Pancreas (tissue), 10 donors: ENCODE measurements around the gene ASB8. TPM values are rescaled to one million over a fixed set of nuclear protein-coding genes. Genes with fewer than 3 reads are reported as not detected.
A peak's percentile ranks its signal among the peaks of the same experiment; 100 is the strongest.

Experiments
- ATAC-seq, 4 donors: fragments of 200-7000 bp; cut with Tn5 transposase; one replicate each; pipeline versions ENCODE4 v1.8.0 to v1.9.1; 2020; ENCODE audit warnings: mild to moderate bottlenecking in 4 of 4, moderate library complexity in 4 of 4
- DNase-seq, 6 donors: peaks; one replicate each; pipeline ENCODE4 v3.0.0-alpha.2; 2020
- FAIRE-seq: peaks from 2 replicates; lab custom pipeline; 2012; peaks lifted over from hg19 to GRCh38; lab: Jason Lieb, UNC
- H3K27ac ChIP-seq, 4 donors: fragments of 200-600 bp; sonication (generic); 1 replicate in 3 of 4; 2 replicates in 1 of 4; pipeline versions ENCODE4 v1.5.0 to v1.8.0; 2020
- H3K27me3 ChIP-seq, 4 donors: fragments of 200-600 bp; one replicate each; pipeline ENCODE4 v1.8.0; 2021
- H3K36me3 ChIP-seq, 3 donors: fragments of 200-600 bp; sonication (generic) in 1 of 3; one replicate each; pipeline versions ENCODE4 v1.5.0 to v1.8.0; 2020 to 2021
- H3K4me1 ChIP-seq, 3 donors: fragments of 200-600 bp; one replicate each; pipeline ENCODE4 v1.8.0; 2021
- H3K4me3 ChIP-seq, 4 donors: fragments of 200-600 bp; sonication (generic) in 2 of 4; one replicate each; pipeline versions ENCODE4 v1.5.0 to v1.8.0; 2020 to 2021
- H3K9me3 ChIP-seq, 4 donors: fragments of 200-600 bp; one replicate each; pipeline ENCODE4 v1.8.0; 2021
- WGBS, 2 donors: extraction: QIAGEN DNeasy Blood & Tissue Kit; methylation state at CpG; one replicate each; pipeline ENCODE4 v1.1.7; 2013; 5-methylcytosine and 5-hydroxymethylcytosine counted together
- intact Hi-C, 3 donors: fragments of 100-400 bp; cut with DNase I; formaldehyde crosslinking; loops; one replicate each; pipeline versions ENCODE4 v1.11.1 to v1.14.2; 2022
- polyA plus RNA-seq, 2 donors: library from polyadenylated mRNA; stranded (reverse); fragments of 200-250 nt; gene quantifications; one replicate each; pipeline ENCODE4 v1.2.3, GENCODE V29; 2013
- total RNA-seq, 6 donors: library from RNA; stranded (reverse); fragmentation: NEBNext Ultra II Directional in 4 of 6; extraction: Animal tissue kit (Norgen Biotek cat#: 25700) in 4 of 6; gene quantifications; one replicate each; pipeline versions ENCODE4 v1.2.1 to v1.2.4, GENCODE V29; 2021 to 2023
- TF ChIP-seq, protein P1 (sequence below), 4 donors: fragments of 200-600 bp; sonication (generic) in 3 of 4; IDR thresholded peaks; one replicate each; pipeline versions ENCODE4 v1.5.0 to v1.8.0; 2021; ENCODE audit warnings: antibody characterized with exemption in 4 of 4
- donor health status: healthy with polysubstance abuse.
- donor health status: DM: no; HTN: no; CAD: no; lungs with moderate emphysema.
- donor health status: DM: no; HTN: no; CAD: no.
- donor health status: control.
- donor health status: control.
- donor health status: Bipolar disorder and iron deficiency.
- donor health status: DM: yes; HTN: yes; CAD: no.
- donor health status: DM: no; HTN: no; CAD: no.
- donor health status: DM: no; HTN: no; CAD: no.
- donor health status: DM: yes; HTN: yes; CAD: no.

Gene ASB8
- total and polyA plus RNA-seq, 8 donors: 8.1 to 27.6 (median 19.4) TPM

- WGBS, 2 donors: 93 to 95% methylated on average over 3 of the region's 3 CpGs
- TF ChIP-seq, protein P1, sequence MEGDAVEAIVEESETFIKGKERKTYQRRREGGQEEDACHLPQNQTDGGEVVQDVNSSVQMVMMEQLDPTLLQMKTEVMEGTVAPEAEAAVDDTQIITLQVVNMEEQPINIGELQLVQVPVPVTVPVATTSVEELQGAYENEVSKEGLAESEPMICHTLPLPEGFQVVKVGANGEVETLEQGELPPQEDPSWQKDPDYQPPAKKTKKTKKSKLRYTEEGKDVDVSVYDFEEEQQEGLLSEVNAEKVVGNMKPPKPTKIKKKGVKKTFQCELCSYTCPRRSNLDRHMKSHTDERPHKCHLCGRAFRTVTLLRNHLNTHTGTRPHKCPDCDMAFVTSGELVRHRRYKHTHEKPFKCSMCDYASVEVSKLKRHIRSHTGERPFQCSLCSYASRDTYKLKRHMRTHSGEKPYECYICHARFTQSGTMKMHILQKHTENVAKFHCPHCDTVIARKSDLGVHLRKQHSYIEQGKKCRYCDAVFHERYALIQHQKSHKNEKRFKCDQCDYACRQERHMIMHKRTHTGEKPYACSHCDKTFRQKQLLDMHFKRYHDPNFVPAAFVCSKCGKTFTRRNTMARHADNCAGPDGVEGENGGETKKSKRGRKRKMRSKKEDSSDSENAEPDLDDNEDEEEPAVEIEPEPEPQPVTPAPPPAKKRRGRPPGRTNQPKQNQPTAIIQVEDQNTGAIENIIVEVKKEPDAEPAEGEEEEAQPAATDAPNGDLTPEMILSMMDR (IDR thresholded peaks at IDR 0.05): no peak
Measured at GRCh38 chr12:48201091-48201490, 43.8 kb upstream of the ASB8 start.

GRCh38 chr12:48199774-48200221 lies 42.5 kb upstream of the ASB8 start:
- no peaks in the 10 kb centered on the region for H3K9me3 ChIP-seq
- DNase-seq (no peak), ATAC-seq (no peak), FAIRE-seq (no peak)
- intact Hi-C loops: no loop called here
- H3K27me3 ChIP-seq: no peaks in the 10 kb centered on the region
- TF ChIP-seq, protein P1 (IDR thresholded peaks at IDR 0.05): no peak
- H3K4me3 ChIP-seq: peak overlapping the region in 1 of 4 donors; percentile 58
- WGBS, 2 donors: 79 to 82% methylated on average over 3 of the region's 3 CpGs
- peaks cover 0 to 9% (median 0%) of the 10 kb centered on the region in 3 donors for H3K4me1 ChIP-seq
- no peaks in the 10 kb centered on the region for H3K36me3 ChIP-seq
- H3K27ac ChIP-seq: peak overlapping the region in 1 of 4 donors; percentile 96

More at GRCh38 chr12:48201091-48201490, 43.8 kb upstream of the ASB8 start:
- Histone ChIP-seq H3K9me3 (peaks cover 0 to 10% (median 0%) of the 10 kb centered on the region in 4 donors), H3K36me3 (no peaks in the 10 kb centered on the region), H3K27me3 (no peaks in the 10 kb centered on the region), H3K4me1 (peaks cover 0 to 9% (median 0%) of the 10 kb centered on the region in 3 donors), H3K4me3 (no peak overlapping the region), H3K27ac (no peak overlapping the region)
- FAIRE-seq (no peak), DNase-seq (no peak), ATAC-seq (no peak)
- intact Hi-C loops: no loop called here

DNA sequence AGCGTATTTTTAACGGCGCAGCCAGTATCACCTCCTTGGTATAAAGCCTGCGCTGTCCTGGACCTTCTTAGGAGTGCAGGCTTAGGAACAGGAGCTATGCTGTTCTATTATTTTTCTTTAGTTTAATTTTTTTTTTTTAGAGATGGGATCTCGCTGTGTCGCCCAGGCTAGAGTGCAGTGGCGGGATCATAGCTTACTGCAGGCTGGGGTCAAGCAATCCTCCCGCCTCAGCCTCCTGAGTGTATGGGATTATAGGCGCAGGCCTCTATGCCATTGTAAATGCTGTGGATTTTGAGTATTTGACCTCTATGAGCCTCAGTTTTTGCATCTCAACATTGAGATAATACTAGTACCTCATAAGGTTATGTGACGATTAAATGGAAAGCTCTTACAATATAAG lies 41.7 kb upstream of the ASB8 start:
- 65 to 66% methylated on average over 10 of the region's 10 CpGs for WGBS, 2 donors
- TF ChIP-seq, protein P1 (IDR thresholded peaks at IDR 0.05): no peak
- peak overlapping the region; percentile 75 to 96 (median 94) for H3K27ac ChIP-seq
- ATAC-seq (no peak), DNase-seq (no peak), FAIRE-seq (no peak)
- no peaks in the 10 kb centered on the region for H3K36me3 ChIP-seq
- peaks cover 0 to 9% (median 0%) of the 10 kb centered on the region in 3 donors for H3K4me1 ChIP-seq
- H3K27me3 ChIP-seq: no peaks in the 10 kb centered on the region
- peak overlapping the region; percentile 24 to 74 (median 46) for H3K4me3 ChIP-seq
- intact Hi-C loops: no loop called here
- H3K9me3 ChIP-seq: no peaks in the 10 kb centered on the region

- peaks cover 0 to 9% (median 0%) of the 10 kb centered on the region in 3 donors for H3K4me1 ChIP-seq
- WGBS, 2 donors: 9 to 10% methylated on average over 26 of the region's 26 CpGs
- DNase-seq: peak; percentile 17 to 69 (median 41)
Measured at GRCh38 chr12:48198672-48198971, 41.3 kb upstream of the ASB8 start.

More at GRCh38 chr12:48198672-48198971, 41.3 kb upstream of the ASB8 start:
- TF ChIP-seq, protein P1 (IDR thresholded peaks at IDR 0.05): no peak
- peak; percentile 21 to 52 (median 39) for ATAC-seq
- peak overlapping the region; percentile 24 to 74 (median 46) for H3K4me3 ChIP-seq
- H3K36me3 ChIP-seq: no peaks in the 10 kb centered on the region
- H3K27ac ChIP-seq: peak overlapping the region; percentile 75 to 96 (median 94)
- H3K27me3 ChIP-seq: no peaks in the 10 kb centered on the region
- intact Hi-C loops: no loop called here
- FAIRE-seq: no peak
- no peaks in the 10 kb centered on the region for H3K9me3 ChIP-seq
